SK-N-SH (cell line): ENCODE data around the gene BLOC1S6. TPM values are rescaled to one million over a fixed set of nuclear protein-coding genes. Genes with fewer than 3 reads are reported as not detected.

Source experiments
- CTCF ChIA-PET: fragments of 300-600, 350-600 bp; formaldehyde crosslinking; extraction: SDS; loops from one replicate; lab custom pipeline; 2021; lab: Yijun Ruan, JAX
- POLR2A ChIA-PET: fragments of 350-600 bp; sonication (Branson Sonifier 250); formaldehyde crosslinking; extraction: SDS; loops from one replicate; lab custom pipeline; 2020; ENCODE audit warnings: antibody characterized with exemption, inconsistent platforms; lab: Yijun Ruan, JAX
- DNase-seq: peaks from one replicate; pipeline ENCODE4 v3.0.0; 2012
- H2AFZ ChIP-seq: fragments of 200-600 bp; sonication (generic); 2 replicates; pipeline ENCODE4 v1.8.1; 2016; ENCODE audit warnings: antibody characterized with exemption, mild to moderate bottlenecking, low read depth
- H3F3A ChIP-seq: fragments of 200-600 bp; sonication (generic); replicated peaks from 2 replicates; pipeline ENCODE3; 2016; ENCODE audit warnings: antibody characterized with exemption, mild to moderate bottlenecking; ENCODE audit not compliant: insufficient read depth
- H3K27ac ChIP-seq, 2 experiments: fragments of 200-500 bp in 1 of 2; fragments of 200-600 bp in 1 of 2; sonication (Bioruptor generic) in 1 of 2; sonication (generic), shearing (Covaris generic) in 1 of 2; 2 replicates each; pipeline versions ENCODE4 v1.5.1 to v1.6.1; 2014 to 2016; ENCODE audit warnings: low read depth in 2 of 2, inconsistent platforms in 1 of 2, low read length in 1 of 2, mild to moderate bottlenecking in 1 of 2, mixed read lengths in 1 of 2
- H3K27me3 ChIP-seq: fragments of 200-600 bp; sonication (generic), shearing (Covaris generic); 2 replicates; pipeline ENCODE4 v1.6.1; 2016; ENCODE audit warnings: mixed run types; ENCODE audit not compliant: insufficient read depth
- H3K36me3 ChIP-seq, 2 experiments: fragments of 200-500 bp in 1 of 2; fragments of 200-600 bp in 1 of 2; sonication (Bioruptor generic) in 1 of 2; sonication (generic) in 1 of 2; replicated peaks in 1 of 2; 2 replicates each; pipeline versions ENCODE3 to v1.5.1; 2014 to 2016; ENCODE audit warnings: low read length in 1 of 2, mild to moderate bottlenecking in 1 of 2; ENCODE audit not compliant: insufficient read depth in 2 of 2, control insufficient read depth in 1 of 2
- H3K4me1 ChIP-seq, 2 experiments: fragments of 200-500 bp in 1 of 2; fragments of 200-600 bp in 1 of 2; sonication (Bioruptor generic) in 1 of 2; sonication (generic), shearing (Covaris generic) in 1 of 2; 2 replicates each; pipeline versions ENCODE4 v1.5.1 to v1.6.1; 2014 to 2016; ENCODE audit warnings: low read depth in 1 of 2, low read length in 1 of 2, mixed run types in 1 of 2; ENCODE audit not compliant: insufficient read depth in 2 of 2, control insufficient read depth in 1 of 2
- H3K4me2 ChIP-seq: fragments of 200-600 bp; sonication (generic), shearing (Covaris generic); 2 replicates; pipeline ENCODE4 v1.6.1; 2017; ENCODE audit warnings: mixed run types
- H3K4me3 ChIP-seq, 2 experiments: fragments of 200-500 bp in 1 of 2; fragments of 200-600 bp in 1 of 2; sonication (Bioruptor generic) in 1 of 2; sonication (generic), shearing (Covaris generic) in 1 of 2; 2 replicates each; pipeline versions ENCODE4 v1.5.1 to v1.8.1; 2014 to 2016; ENCODE audit warnings: low read depth in 2 of 2, inconsistent platforms in 1 of 2, low read length in 1 of 2, mild to moderate bottlenecking in 1 of 2, mixed read lengths in 1 of 2, moderate library complexity in 1 of 2
- H3K79me2 ChIP-seq: fragments of 200-600 bp; sonication (generic); 2 replicates; pipeline ENCODE4 v1.8.1; 2017; ENCODE audit warnings: mild to moderate bottlenecking; ENCODE audit not compliant: insufficient read depth
- H3K9ac ChIP-seq: fragments of 200-600 bp; sonication (generic); 2 replicates; pipeline ENCODE4 v1.6.1; 2017; ENCODE audit warnings: mixed run types
- H3K9me2 ChIP-seq: fragments of 200-600 bp; sonication (generic); 2 replicates; pipeline ENCODE4 v1.6.1; 2017; ENCODE audit warnings: mixed run types
- H3K9me3 ChIP-seq: fragments of 200-600 bp; sonication (generic); 2 replicates; pipeline ENCODE4 v1.6.1; 2017; ENCODE audit warnings: mixed run types, mild to moderate bottlenecking, moderate library complexity
- H4K20me1 ChIP-seq: fragments of 200-600 bp; sonication (generic); 2 replicates; pipeline ENCODE4 v1.6.1; 2017; ENCODE audit warnings: mild to moderate bottlenecking, mixed run types; ENCODE audit not compliant: insufficient read depth
- CTCF ChIP-seq: fragments of 200-600 bp; sonication (generic); IDR thresholded peaks from 2 replicates; pipeline ENCODE4 v1.6.1; 2017; ENCODE audit warnings: antibody characterized with exemption, mild to moderate bottlenecking, moderate library complexity
- ELF1 ChIP-seq: IDR thresholded peaks from 2 replicates; pipeline ENCODE4 v1.4.0; 2012
- EP300 ChIP-seq, 2 experiments: IDR thresholded peaks; 2 replicates each; pipeline versions ENCODE4 v1.4.0 to v1.6.1; 2012; ENCODE audit warnings: borderline replicate concordance in 1 of 2, low read depth in 1 of 2, low read length in 1 of 2
- EZH2phosphoT487 ChIP-seq: fragments of 200-600 bp; sonication (generic); IDR thresholded peaks from 2 replicates; pipeline ENCODE4 v1.6.1; 2017; ENCODE audit warnings: low read depth, mixed run types, mild to moderate bottlenecking, antibody characterized with exemption, moderate library complexity, borderline replicate concordance
- FOSL2 ChIP-seq: IDR thresholded peaks from 2 replicates; pipeline ENCODE4 v1.4.0; 2012; ENCODE audit warnings: low read depth, mild to moderate bottlenecking, moderate library complexity, borderline replicate concordance
- FOXJ3 ChIP-seq: sonication (generic); formaldehyde crosslinking; IDR thresholded peaks from 2 replicates; pipeline ENCODE4 v1.5.1; 2020; ENCODE audit warnings: mild to moderate bottlenecking, missing genetic modification reagents
- GABPA ChIP-seq: IDR thresholded peaks from 2 replicates; pipeline ENCODE4 v1.4.0; 2012; ENCODE audit warnings: low read depth, mild to moderate bottlenecking
- GATA2 ChIP-seq: sonication (generic); formaldehyde crosslinking; IDR thresholded peaks from 2 replicates; pipeline ENCODE4 v1.5.0; 2020; ENCODE audit warnings: mild to moderate bottlenecking, missing genetic modification reagents
- MXI1 ChIP-seq: IDR thresholded peaks from 2 replicates; pipeline ENCODE4 v1.6.1; 2012; ENCODE audit warnings: mild to moderate bottlenecking, low read depth, low read length, improper control_type of control experiment
- NRF1 ChIP-seq: IDR thresholded peaks from 2 replicates; pipeline ENCODE4 v1.6.1; 2012; ENCODE audit warnings: low read depth, mild to moderate bottlenecking, low read length
- PBX3 ChIP-seq: IDR thresholded peaks from 2 replicates; pipeline ENCODE4; 2012
- POLR2AphosphoS5 ChIP-seq: IDR thresholded peaks from 2 replicates; pipeline ENCODE4 v1.6.1; 2012; ENCODE audit warnings: low read depth, low read length
- RAD21 ChIP-seq: IDR thresholded peaks from 2 replicates; pipeline ENCODE4 v1.6.1; 2012; ENCODE audit warnings: mild to moderate bottlenecking, low read length
- RCOR1 ChIP-seq: fragments of 150-350 bp; IDR thresholded peaks from 2 replicates; pipeline ENCODE4 v1.6.1; 2017; ENCODE audit warnings: antibody characterized with exemption, low read length
- REST ChIP-seq: IDR thresholded peaks from 2 replicates; pipeline ENCODE4 v1.6.1; 2012; ENCODE audit warnings: mild to moderate bottlenecking, low read depth, low read length, moderate library complexity
- SIN3A ChIP-seq: IDR thresholded peaks from 2 replicates; pipeline ENCODE4 v1.6.1; 2012; ENCODE audit warnings: low read depth, mild to moderate bottlenecking, low read length, moderate library complexity, borderline replicate concordance
- SMC3 ChIP-seq: IDR thresholded peaks from 2 replicates; pipeline ENCODE4 v1.6.1; 2012; ENCODE audit warnings: low read depth, low read length, improper control_type of control experiment
- TCF12 ChIP-seq: IDR thresholded peaks from 2 replicates; pipeline ENCODE4 v1.4.0; 2012
- USF2 ChIP-seq: fragments of 150-350 bp; IDR thresholded peaks from 2 replicates; pipeline ENCODE4 v1.6.1; 2017; ENCODE audit warnings: antibody characterized with exemption, low read length, low read depth, borderline replicate concordance
- YY1 ChIP-seq: IDR thresholded peaks from 2 replicates; pipeline ENCODE4 v1.4.0; 2012; ENCODE audit warnings: low read depth, mild to moderate bottlenecking
- WGBS: methylation state at CpG from one replicate; pipeline ENCODE4 v1.1.6; 2017; ENCODE audit warnings: low lambda C conversion rate; 5-methylcytosine and 5-hydroxymethylcytosine counted together
- polyA plus RNA-seq, 3 experiments: library from polyadenylated mRNA; depleted of rRNA; stranded (reverse); fragments of >200 nt; gene quantifications; 2 replicates each; pipeline ENCODE4 v1.2.3, GENCODE V29; 2012

BLOC1S6 gene
- polyA plus RNA-seq, 1 of the 3 experiments (the other 2 are of a cell fraction): 11.3 TPM

- Histone ChIP-seq H3K79me2 (no peaks in the 10 kb centered on the region), H3K9me3 (no peaks in the 10 kb centered on the region), H3F3A (peaks cover 18% of the 10 kb centered on the region), H3K4me3 (no peak overlapping the region), H2AFZ (peak overlapping the region; percentile 26; the same call in 1 of the 2 replicates), H4K20me1 (no peaks in the 10 kb centered on the region), H3K27ac (no peak overlapping the region), H3K36me3 (no peaks in the 10 kb centered on the region), H3K4me1 (peaks cover 0 to 13% of the 10 kb centered on the region in 2 experiments; a peak in 2 of 4 replicates), H3K4me2 (0 out of 2 replicates have a peak overlapping the region, but pooled peaks have one; percentile 40), H3K9me2 (no peaks in the 10 kb centered on the region), H3K9ac (no peak overlapping the region), H3K27me3 (no peaks in the 10 kb centered on the region)
- ChIA-PET CTCF (interaction anchor here (0.9 to 1.6 kb wide), 2 partner anchors 11 to 53 kb away, joined by 3 to 8 read pairs; partner anchors contain the start of gene SQOR), POLR2A (no interaction called here)
- no peak for DNase-seq
- 69% methylated on average over 3 of the region's 3 CpGs for WGBS
- TF ChIP-seq FOXJ3 (CRISPR knock-in tag): no peak
- TF ChIP-seq GABPA: no peak
- no peak for TF ChIP-seq TCF12
- no peak for TF ChIP-seq USF2
- TF ChIP-seq POLR2AphosphoS5: no peak
- no peak for TF ChIP-seq SIN3A
- TF ChIP-seq FOSL2: no peak
- no peak for TF ChIP-seq ELF1
Observed at GRCh38 chr15:45646220-45646619, 59.0 kb downstream of the BLOC1S6 start.

- H3K9me3 ChIP-seq: no peaks in the 10 kb centered on the region
- no peaks in the 10 kb centered on the region for H3K79me2 ChIP-seq
- CTCF ChIA-PET: no interaction called here
- no peak overlapping the region for H3K4me2 ChIP-seq
- no peak overlapping the region for H3K27ac ChIP-seq
- H4K20me1 ChIP-seq: no peaks in the 10 kb centered on the region
- H3K9me2 ChIP-seq: no peaks in the 10 kb centered on the region
- WGBS: 93% methylated on average over 6 of the region's 6 CpGs
- H3F3A ChIP-seq: peaks cover 3% of the 10 kb centered on the region
- H3K36me3 ChIP-seq: no peaks in the 10 kb centered on the region
- no peaks in the 10 kb centered on the region for H3K27me3 ChIP-seq
- H3K4me3 ChIP-seq: no peak overlapping the region
- DNase-seq: no peak
- no peak overlapping the region for H3K9ac ChIP-seq
- H3K4me1 ChIP-seq: no peaks in the 10 kb centered on the region; a peak in 1 of 4 replicates
- no peak overlapping the region for H2AFZ ChIP-seq
- POLR2A ChIA-PET: no interaction called here
- no peak for TF ChIP-seq RCOR1
- TF ChIP-seq RAD21: no peak
- no peak for TF ChIP-seq EZH2phosphoT487
- no peak for TF ChIP-seq SMC3
- no peak for TF ChIP-seq NRF1
- TF ChIP-seq USF2: no peak
- no peak for TF ChIP-seq PBX3
- TF ChIP-seq EP300 (IDR thresholded peaks at IDR 0.05; ENCODE audit: borderline replicate concordance in 1 of 2, low read depth in 1 of 2, low read length in 1 of 2): no peak
- no peak for TF ChIP-seq YY1
- no peak for TF ChIP-seq GATA2 (CRISPR knock-in tag)
- TF ChIP-seq REST: no peak
- no peak for TF ChIP-seq FOSL2
- no peak for TF ChIP-seq CTCF
- TF ChIP-seq MXI1: no peak
Observed at GRCh38 chr15:45647828-45648227, 60.6 kb downstream of the BLOC1S6 start.
